Skeletal muscle tissue (tissue), 4 donors: ENCODE results near the gene SLC1A3. TPM values are rescaled to one million over a fixed set of nuclear protein-coding genes. Genes with fewer than 3 reads are reported as not detected.
A peak's percentile ranks its signal among the peaks of the same experiment; 100 is the strongest.

Experiments
- H3K27ac ChIP-seq: one replicate; pipeline ENCODE4 v1.7.0; 2013; ENCODE audit warnings: mild to moderate bottlenecking, low read depth, low read length, inconsistent platforms
- H3K27me3 ChIP-seq, 3 donors: one replicate each; pipeline ENCODE4 v1.7.0; 2013; ENCODE audit warnings: low read length in 3 of 3; ENCODE audit not compliant: control insufficient read depth in 3 of 3, insufficient read depth in 3 of 3
- H3K36me3 ChIP-seq, 3 donors: one replicate each; pipeline ENCODE4 v1.7.0; 2013; ENCODE audit warnings: low read length in 3 of 3; ENCODE audit not compliant: control insufficient read depth in 3 of 3, insufficient read depth in 3 of 3
- H3K4me1 ChIP-seq, 3 donors: one replicate each; pipeline ENCODE4 v1.7.0; 2013; ENCODE audit warnings: low read length in 3 of 3, mild to moderate bottlenecking in 3 of 3; ENCODE audit not compliant: control insufficient read depth in 3 of 3, insufficient read depth in 3 of 3
- H3K4me3 ChIP-seq, 3 donors: one replicate each; pipeline ENCODE4 v1.7.0; 2013; ENCODE audit warnings: low read length in 3 of 3
- H3K9ac ChIP-seq, 3 donors: one replicate each; pipeline ENCODE4 v1.7.0; 2013; ENCODE audit warnings: low read length in 3 of 3, mild to moderate bottlenecking in 3 of 3, moderate library complexity in 2 of 3, low read depth in 1 of 3
- H3K9me3 ChIP-seq, 3 donors: one replicate each; pipeline ENCODE4 v1.7.0; 2013; ENCODE audit warnings: low read length in 3 of 3; ENCODE audit not compliant: control insufficient read depth in 3 of 3
- total RNA-seq: library from RNA; depleted of rRNA; stranded (reverse); fragments of >200 nt; gene quantifications from one replicate; pipeline ENCODE4 v1.2.3, GENCODE V29; 2014
- donor health status: Osteomylitis.

The SLC1A3 gene
- total RNA-seq, 1 donor from 2014 or later, result 27.1 TPM

DNA sequence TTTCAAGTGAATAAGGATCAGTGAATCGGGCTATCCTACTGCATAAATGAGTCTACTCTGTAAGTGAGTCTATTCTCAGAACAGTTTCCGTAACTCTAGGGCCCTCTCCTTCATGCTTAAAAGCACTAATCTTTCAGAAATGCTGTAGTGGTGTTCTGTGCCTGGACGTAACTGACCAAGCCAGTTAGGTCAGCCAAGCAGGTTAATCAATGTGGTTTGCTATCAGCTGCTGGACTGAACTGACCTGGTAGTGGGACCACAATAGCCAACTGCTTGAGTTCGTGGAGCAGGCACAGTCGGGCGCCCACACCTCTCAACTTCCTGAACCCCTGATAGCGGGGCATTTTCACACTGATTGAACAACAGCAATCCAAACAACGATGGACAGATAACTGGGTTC lies 6.8 kb downstream of the SLC1A3 start:
- H3K36me3 ChIP-seq, result peaks cover 3 to 14% (median 10%) of the 10 kb centered on the region in 3 donors
- no peaks in the 10 kb centered on the region for H3K9me3 ChIP-seq
- no peak overlapping the region for H3K4me3 ChIP-seq
- H3K4me1 ChIP-seq, result peaks cover 6 to 11% (median 10%) of the 10 kb centered on the region in 3 donors
- no peaks in the 10 kb centered on the region for H3K27me3 ChIP-seq
- H3K9ac ChIP-seq, result no peak overlapping the region
- no peak overlapping the region for H3K27ac ChIP-seq

DNA sequence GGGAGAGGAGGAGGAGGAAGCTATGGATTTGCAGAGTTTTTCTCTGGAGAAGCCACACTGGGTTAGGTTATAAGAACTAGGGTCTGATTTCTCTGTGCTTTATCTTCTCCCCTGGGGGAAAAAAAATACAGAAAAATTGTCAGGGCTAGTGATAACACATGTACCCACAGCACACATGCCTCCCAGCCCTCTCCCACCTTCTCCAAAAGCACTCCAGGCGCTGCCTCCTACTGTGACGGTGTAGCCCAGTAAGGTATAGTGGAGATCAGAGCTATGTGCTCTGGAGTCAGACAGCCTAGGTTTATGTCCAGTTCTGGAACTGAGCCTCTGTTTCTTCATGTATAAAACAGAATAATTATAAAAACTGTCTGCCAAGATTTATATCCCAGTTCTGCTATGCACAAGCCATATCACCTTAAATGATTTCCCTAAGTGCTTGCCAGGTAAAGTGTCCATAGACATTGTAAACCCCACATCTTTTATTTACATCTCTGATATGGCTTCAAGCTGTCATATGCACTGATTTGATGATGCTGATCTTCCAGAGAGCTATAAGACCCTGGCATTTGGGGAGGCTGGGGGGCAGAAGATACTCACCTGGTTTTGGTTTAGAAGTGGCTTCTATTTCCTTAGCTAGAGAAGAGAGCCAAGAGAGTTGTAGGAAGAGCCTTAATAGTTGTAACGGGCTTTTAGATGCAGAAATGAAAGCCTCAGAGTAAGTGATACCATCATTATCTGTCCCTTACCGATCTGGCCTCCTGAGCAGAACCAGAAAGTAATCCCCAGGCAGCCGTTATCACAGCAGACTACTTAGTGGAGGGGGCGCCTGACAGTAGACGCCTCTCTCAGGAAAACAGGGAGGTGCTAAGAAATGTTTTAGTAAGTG lies 7.6 kb downstream of the SLC1A3 start:
- H3K36me3 ChIP-seq, result peaks cover 3 to 14% (median 10%) of the 10 kb centered on the region in 3 donors
- peaks cover 4 to 10% (median 4%) of the 10 kb centered on the region in 3 donors for H3K4me1 ChIP-seq
- peak overlapping the region; percentile 51 for H3K27ac ChIP-seq
- no peaks in the 10 kb centered on the region for H3K27me3 ChIP-seq
- H3K9me3 ChIP-seq, result no peaks in the 10 kb centered on the region
- H3K9ac ChIP-seq, result no peak overlapping the region
- no peak overlapping the region for H3K4me3 ChIP-seq

DNA sequence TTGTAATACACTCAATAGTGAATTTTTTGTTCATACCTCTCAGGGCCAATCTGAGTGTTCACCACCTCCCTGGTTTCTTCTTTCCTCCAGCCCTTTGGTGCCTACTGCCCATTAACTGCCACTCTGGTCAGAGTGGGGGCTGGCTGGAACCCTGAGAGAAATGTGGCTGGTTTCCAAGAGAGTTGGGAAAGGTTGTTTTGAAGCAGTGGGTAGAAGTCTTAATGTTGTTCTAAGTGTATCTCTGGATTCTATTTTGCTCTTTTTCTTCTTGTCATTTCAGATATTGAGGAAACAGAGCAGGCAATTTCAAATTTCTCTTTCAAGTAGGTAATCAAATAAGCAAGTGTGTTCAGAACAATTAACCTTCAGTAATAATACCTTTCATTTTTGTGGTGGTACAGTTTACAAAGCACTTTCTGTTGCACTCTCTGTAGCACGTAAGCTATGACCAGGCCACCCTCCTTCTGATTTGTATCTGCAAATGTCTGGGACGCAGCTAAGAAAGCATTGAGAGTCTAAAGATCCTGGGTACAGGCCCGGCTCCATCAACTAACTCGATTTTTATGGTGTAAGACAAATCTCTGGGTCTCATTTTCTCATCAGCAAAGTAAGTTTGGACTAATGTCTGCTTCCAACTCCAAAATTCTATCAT lies 8.4 kb downstream of the SLC1A3 start:
- Histone ChIP-seq H3K27me3 (no peaks in the 10 kb centered on the region), H3K9me3 (no peaks in the 10 kb centered on the region), H3K4me3 (no peak overlapping the region), H3K4me1 (peaks cover 3 to 10% (median 4%) of the 10 kb centered on the region in 3 donors), H3K27ac (peak overlapping the region; percentile 51), H3K9ac (no peak overlapping the region), H3K36me3 (peaks cover 3 to 14% (median 10%) of the 10 kb centered on the region in 3 donors)

DNA sequence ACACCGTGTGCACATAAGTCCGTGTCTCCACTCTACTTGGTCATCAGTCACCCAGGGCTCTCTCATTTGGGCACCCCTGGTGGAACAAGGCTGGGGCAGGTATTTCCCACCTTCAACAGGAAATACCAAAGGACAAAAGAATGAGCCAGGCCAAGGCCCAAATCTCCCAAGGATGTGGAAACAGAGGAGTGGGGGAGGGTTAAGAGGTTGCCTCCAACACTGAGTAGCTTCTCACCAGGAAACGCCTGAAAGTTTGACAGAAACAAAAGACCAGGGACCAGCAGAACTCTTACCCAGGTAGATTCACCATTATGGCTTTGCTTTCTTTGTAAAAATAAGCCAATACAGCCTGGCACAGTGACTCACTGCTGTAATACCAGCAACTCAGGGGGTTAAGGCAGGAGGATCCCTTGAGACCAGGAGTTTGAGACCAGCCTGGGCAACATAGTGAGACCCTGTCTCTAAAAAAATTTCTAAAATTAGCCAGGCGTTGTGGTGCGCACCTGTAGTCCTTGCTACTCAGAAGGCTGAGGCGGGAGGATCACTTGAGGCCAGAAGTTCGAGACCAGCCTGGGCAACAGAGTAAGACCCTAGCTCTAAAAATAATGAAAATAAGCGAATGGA lies 12.7 kb downstream of the SLC1A3 start:
- peaks cover 3 to 9% (median 4%) of the 10 kb centered on the region in 3 donors for H3K4me1 ChIP-seq
- H3K9ac ChIP-seq, result no peak overlapping the region
- no peak overlapping the region for H3K27ac ChIP-seq
- H3K9me3 ChIP-seq, result no peaks in the 10 kb centered on the region
- no peak overlapping the region for H3K4me3 ChIP-seq
- no peaks in the 10 kb centered on the region for H3K36me3 ChIP-seq
- H3K27me3 ChIP-seq, result no peaks in the 10 kb centered on the region

DNA sequence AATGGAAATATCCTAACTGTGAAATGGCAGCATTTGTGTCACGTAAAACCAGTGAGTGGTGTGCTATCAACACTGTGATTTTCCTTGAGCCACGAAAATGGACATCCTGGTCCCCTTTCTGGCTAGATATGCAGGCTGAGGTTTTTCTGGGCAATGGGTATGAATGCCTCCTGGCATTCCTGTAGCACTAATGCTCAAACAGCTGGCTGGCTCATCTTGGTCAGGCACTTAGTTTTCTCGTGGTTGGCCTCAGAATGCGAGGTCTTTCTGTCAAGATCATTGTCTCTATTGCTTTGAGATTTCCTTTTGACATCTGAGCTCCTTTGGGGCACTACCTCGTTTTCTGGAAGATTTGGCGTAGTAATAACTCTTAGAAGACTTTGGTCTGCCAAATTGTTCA lies 15.6 kb downstream of the SLC1A3 start:
- Histone ChIP-seq H3K4me3 (no peak overlapping the region), H3K27ac (no peak overlapping the region), H3K9me3 (no peaks in the 10 kb centered on the region), H3K27me3 (no peaks in the 10 kb centered on the region), H3K36me3 (no peaks in the 10 kb centered on the region), H3K9ac (no peak overlapping the region), H3K4me1 (peaks cover 0 to 3% (median 0%) of the 10 kb centered on the region in 3 donors)

DNA sequence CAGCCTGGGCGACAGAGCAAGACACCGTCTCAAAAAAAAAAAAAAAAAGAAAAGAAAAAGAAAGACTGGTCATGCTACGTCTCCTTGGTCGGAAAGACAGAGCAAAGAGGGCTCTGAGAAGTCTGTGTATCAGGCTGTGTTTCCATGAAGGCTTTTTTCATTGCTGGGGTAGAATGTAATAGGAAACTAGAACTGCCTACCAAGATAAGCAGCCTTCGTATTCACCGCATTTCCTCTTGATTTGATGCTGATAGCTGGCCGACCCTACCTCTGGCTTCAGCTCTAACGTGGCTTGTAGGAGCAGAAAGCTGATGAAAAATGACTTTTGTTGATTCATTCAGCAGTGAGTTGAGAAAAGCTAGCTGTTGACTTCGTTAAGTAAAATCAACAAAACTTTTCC lies 17.4 kb downstream of the SLC1A3 start:
- Histone ChIP-seq H3K4me1 (peaks cover 0 to 3% (median 0%) of the 10 kb centered on the region in 3 donors), H3K4me3 (no peak overlapping the region), H3K9ac (no peak overlapping the region), H3K9me3 (no peaks in the 10 kb centered on the region), H3K27me3 (no peaks in the 10 kb centered on the region), H3K27ac (peak overlapping the region; percentile 8), H3K36me3 (no peaks in the 10 kb centered on the region)

DNA sequence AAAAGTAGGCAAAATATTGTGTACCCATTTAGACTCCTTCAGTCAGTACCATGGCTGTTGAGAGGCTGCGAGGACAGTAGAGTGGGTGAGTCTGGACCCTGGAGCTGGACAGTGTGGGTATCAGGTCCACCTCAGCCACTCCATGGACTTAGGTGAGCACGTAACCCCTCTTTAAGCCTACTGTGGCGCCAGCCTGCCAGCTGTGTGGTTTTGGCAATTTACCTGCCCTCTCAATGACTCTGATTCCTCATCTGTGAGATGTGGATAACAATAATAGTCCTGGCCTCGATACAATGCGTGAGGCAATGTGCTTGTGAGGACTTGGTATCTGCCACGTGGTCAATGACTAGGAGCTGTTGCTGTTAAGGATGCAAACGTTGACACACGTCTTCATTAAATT lies 17.9 kb downstream of the SLC1A3 start:
- Histone ChIP-seq H3K9me3 (no peaks in the 10 kb centered on the region), H3K36me3 (no peaks in the 10 kb centered on the region), H3K4me3 (peak overlapping the region in 1 of 3 donors; percentile 24), H3K9ac (no peak overlapping the region), H3K27me3 (no peaks in the 10 kb centered on the region), H3K4me1 (peaks cover 0 to 3% (median 0%) of the 10 kb centered on the region in 3 donors), H3K27ac (peak overlapping the region; percentile 8)

DNA sequence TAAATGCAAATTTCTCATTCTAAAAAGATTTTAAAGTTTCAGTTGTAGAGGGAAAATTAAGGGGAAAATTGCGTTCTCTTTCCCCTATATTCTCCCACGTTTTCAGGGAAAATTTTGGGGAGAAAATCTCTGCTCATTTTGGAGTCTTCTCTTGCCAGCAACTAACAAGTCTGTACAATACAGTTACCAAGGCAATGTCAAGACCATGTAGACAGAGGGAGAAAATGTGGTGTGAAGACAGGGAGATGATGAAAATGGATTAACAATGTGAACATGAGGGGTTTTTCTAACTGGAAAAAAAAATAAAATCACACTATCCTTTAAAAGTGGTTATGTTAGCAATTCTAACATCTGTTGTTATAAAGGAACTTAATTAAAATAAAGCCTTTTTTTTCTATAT lies 22.3 kb downstream of the SLC1A3 start:
- peaks cover 0 to 3% (median 0%) of the 10 kb centered on the region in 3 donors for H3K4me1 ChIP-seq
- H3K27ac ChIP-seq, result no peak overlapping the region
- H3K27me3 ChIP-seq, result no peaks in the 10 kb centered on the region
- H3K9me3 ChIP-seq, result no peaks in the 10 kb centered on the region
- H3K9ac ChIP-seq, result no peak overlapping the region
- peaks cover 0 to 7% (median 6%) of the 10 kb centered on the region in 3 donors for H3K36me3 ChIP-seq
- no peak overlapping the region for H3K4me3 ChIP-seq

DNA sequence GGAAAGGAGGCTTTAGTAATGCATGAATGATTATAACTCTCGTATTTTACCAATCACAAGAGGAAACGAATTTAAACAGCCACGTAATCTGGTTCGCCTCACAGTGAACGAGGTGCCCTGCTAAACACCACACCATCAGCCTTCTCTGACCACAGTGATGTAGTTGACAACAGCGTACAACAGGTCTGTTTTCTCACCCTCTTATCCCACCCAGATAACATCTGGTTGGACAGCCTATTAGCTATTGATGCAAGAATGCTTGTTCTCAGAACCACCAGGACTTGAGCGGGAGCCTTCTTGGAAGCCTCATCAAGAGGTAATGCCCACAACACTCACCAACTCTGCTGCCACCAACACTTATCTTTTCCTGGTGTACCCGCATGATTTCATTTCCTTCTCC lies 23.3 kb downstream of the SLC1A3 start:
- Histone ChIP-seq H3K9ac (no peak overlapping the region), H3K36me3 (peaks cover 0 to 7% (median 6%) of the 10 kb centered on the region in 3 donors), H3K4me1 (no peaks in the 10 kb centered on the region), H3K9me3 (no peaks in the 10 kb centered on the region), H3K4me3 (no peak overlapping the region), H3K27me3 (no peaks in the 10 kb centered on the region), H3K27ac (no peak overlapping the region)
